A549 (cell line): ENCODE results near the gene TMCC3.

Experiments
- CTCF ChIP-seq: fragments of >200 bp; sonication (Bioruptor Twin); formaldehyde crosslinking; IDR thresholded peaks from 3 replicates; pipeline ENCODE4 v1.5.1; 2016
- MYC ChIP-seq: IDR thresholded peaks from 2 replicates; pipeline ENCODE4 v1.6.1; 2012; ENCODE audit warnings: mild to moderate bottlenecking, inconsistent platforms, low read length, improper control_type of control experiment, borderline replicate concordance
- RNF2 ChIP-seq: fragments of 200-600 bp; sonication (generic); IDR thresholded peaks from 2 replicates; pipeline ENCODE4 v1.6.1; 2016; ENCODE audit warnings: low read depth, mild to moderate bottlenecking, antibody characterized with exemption, moderate library complexity, borderline replicate concordance
- ZNF302 ChIP-seq: fragments of 250-450 bp; sonication (Bioruptor Pico); IDR thresholded peaks from 2 replicates; pipeline ENCODE4 v1.9.0; 2021; ENCODE audit warnings: inconsistent platforms, mild to moderate bottlenecking, moderate library complexity

GRCh38 chr12:94614288-94614721 is 36.1 kb downstream of the TMCC3 start:
- TF ChIP-seq MYC, result no peak
- no peak for TF ChIP-seq RNF2
- no peak for TF ChIP-seq CTCF
- no peak for TF ChIP-seq ZNF302
